Astrocyte (in vitro differentiated cells and primary cell): ENCODE results near the gene ITGB8. TPM values are rescaled to one million over a fixed set of nuclear protein-coding genes. Genes with fewer than 3 reads are reported as not detected.

Experiments
- DNase-seq: peaks from one replicate; pipeline ENCODE4 v3.0.0-alpha.2; 2010; ENCODE audit warnings: low read depth
- FAIRE-seq: peaks from 2 replicates; lab custom pipeline; 2011; peaks lifted over from hg19 to GRCh38; lab: Jason Lieb, UNC
- H2AFZ ChIP-seq: 2 replicates; pipeline ENCODE4 v1.6.0; 2012; ENCODE audit warnings: low read depth, low read length, inconsistent platforms
- H3K27ac ChIP-seq: 2 replicates; pipeline ENCODE4 v1.5.1; 2011; ENCODE audit warnings: low read depth, low read length, inconsistent platforms
- H3K27me3 ChIP-seq: 2 replicates; pipeline ENCODE4 v1.6.0; 2011; ENCODE audit warnings: low read length, inconsistent platforms; ENCODE audit not compliant: insufficient read depth
- H3K36me3 ChIP-seq: 2 replicates; pipeline ENCODE4 v1.5.1; 2011; ENCODE audit warnings: low read length, inconsistent platforms; ENCODE audit not compliant: insufficient read depth
- H3K4me1 ChIP-seq: 2 replicates; pipeline ENCODE4 v1.5.1; 2011; ENCODE audit warnings: low read length, inconsistent platforms; ENCODE audit not compliant: insufficient read depth
- H3K4me2 ChIP-seq: 2 replicates; pipeline ENCODE4 v1.6.0; 2012; ENCODE audit warnings: low read length, inconsistent platforms
- H3K4me3 ChIP-seq: 2 replicates; pipeline ENCODE4 v1.5.1; 2011; ENCODE audit warnings: low read depth, mild to moderate bottlenecking, low read length, inconsistent platforms; ENCODE audit not compliant: insufficient read depth
- H3K79me2 ChIP-seq: 2 replicates; pipeline ENCODE4 v1.6.0; 2012; ENCODE audit warnings: mild to moderate bottlenecking, low read length, inconsistent platforms; ENCODE audit not compliant: insufficient read depth
- H3K9ac ChIP-seq: 2 replicates; pipeline ENCODE4 v1.6.0; 2012; ENCODE audit warnings: mild to moderate bottlenecking, low read length, inconsistent platforms
- H3K9me3 ChIP-seq: 2 replicates; pipeline ENCODE4 v1.5.1; 2012; ENCODE audit warnings: low read depth, mild to moderate bottlenecking, low read length, inconsistent platforms; ENCODE audit not compliant: insufficient read depth
- H4K20me1 ChIP-seq: 2 replicates; pipeline ENCODE4 v1.6.0; 2012; ENCODE audit warnings: low read length, inconsistent platforms; ENCODE audit not compliant: insufficient read depth
- H3K27ac Mint-ChIP-seq: one replicate; pipeline ENCODE4 v1.8.0; 2021; ENCODE audit warnings: mild to moderate bottlenecking, mixed read lengths; ENCODE audit not compliant: unreplicated experiment
- H3K27me3 Mint-ChIP-seq: one replicate; pipeline ENCODE4 v1.8.0; 2021; ENCODE audit warnings: low read depth, mixed read lengths; ENCODE audit not compliant: unreplicated experiment
- H3K36me3 Mint-ChIP-seq: one replicate; pipeline ENCODE4 v1.8.0; 2021; ENCODE audit warnings: low read depth, mixed read lengths; ENCODE audit not compliant: unreplicated experiment
- H3K4me1 Mint-ChIP-seq: one replicate; pipeline ENCODE4 v1.8.0; 2021; ENCODE audit warnings: low read depth, mixed read lengths; ENCODE audit not compliant: unreplicated experiment
- H3K4me3 Mint-ChIP-seq: one replicate; pipeline ENCODE4 v1.8.0; 2021; ENCODE audit warnings: mild to moderate bottlenecking, moderate library complexity, mixed read lengths; ENCODE audit not compliant: unreplicated experiment
- H3K9me3 Mint-ChIP-seq: one replicate; pipeline ENCODE4 v1.8.0; 2021; ENCODE audit warnings: mild to moderate bottlenecking, mixed read lengths; ENCODE audit not compliant: unreplicated experiment
- EZH2 ChIP-seq: IDR thresholded peaks from 2 replicates; pipeline ENCODE4 v1.6.1; 2012; ENCODE audit warnings: mild to moderate bottlenecking, low read length, inconsistent platforms; ENCODE audit not compliant: insufficient read depth
- total RNA-seq: library from RNA; stranded (reverse); gene quantifications from 2 replicates; pipeline ENCODE4 v1.2.1, GENCODE V29; 2021
- TF ChIP-seq, protein P1 (sequence below): IDR thresholded peaks from 2 replicates; pipeline ENCODE4 v1.5.1; 2011; ENCODE audit warnings: low read depth, mild to moderate bottlenecking, inconsistent platforms, low read length, moderate library complexity; ENCODE audit not compliant: insufficient read depth

The ITGB8 gene
- total RNA-seq, 1 donor from 2014 or later = 10.8 TPM

DNA sequence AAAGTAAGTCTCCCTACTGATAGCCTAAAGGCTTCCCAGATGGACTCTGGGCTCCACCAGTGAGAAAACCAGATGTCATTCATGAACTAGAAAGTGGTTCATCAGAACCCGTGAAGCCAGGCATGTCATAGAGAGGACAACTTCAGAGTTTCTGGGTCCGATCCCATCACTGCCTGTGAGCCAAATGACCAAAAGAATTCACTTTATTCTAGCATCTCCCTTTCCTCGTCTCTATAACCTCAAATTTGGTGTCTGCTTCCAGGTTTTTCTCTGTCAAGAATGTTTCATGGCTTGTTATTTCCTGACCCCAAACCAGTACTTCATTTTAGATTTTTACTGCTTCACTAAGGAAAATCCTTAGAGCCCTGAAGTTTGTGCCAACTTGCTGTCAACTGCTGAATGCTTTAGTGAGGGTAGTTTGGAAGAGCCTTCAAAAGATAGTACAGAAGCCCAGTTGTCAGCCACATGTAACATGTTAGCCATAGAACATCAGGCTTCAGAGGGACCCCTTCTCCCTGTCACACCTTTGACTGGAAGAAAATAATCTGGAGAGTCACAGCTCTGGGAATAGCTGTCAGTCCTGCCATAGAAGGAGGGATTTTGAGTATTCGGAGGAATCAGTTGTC is 34.0 kb downstream of the ITGB8 start:
- no peaks in the 10 kb centered on the region for H4K20me1 ChIP-seq
- no peaks in the 10 kb centered on the region for H3K4me1 ChIP-seq
- Mint-ChIP-seq H3K27ac (no peak overlapping the region), H3K4me1 (peaks cover 7% of the 10 kb centered on the region), H3K9me3 (no peaks in the 10 kb centered on the region), H3K4me3 (no peak overlapping the region), H3K36me3 (no peaks in the 10 kb centered on the region), H3K27me3 (no peaks in the 10 kb centered on the region)
- DNase-seq = no peak
- H3K4me2 ChIP-seq = no peak overlapping the region
- no peak overlapping the region for H3K9ac ChIP-seq
- no peak for FAIRE-seq
- H2AFZ ChIP-seq = no peak overlapping the region
- H3K79me2 ChIP-seq = peaks cover 10% of the 10 kb centered on the region
- H3K4me3 ChIP-seq = no peak overlapping the region
- no peak overlapping the region for H3K27ac ChIP-seq
- peaks cover 15% of the 10 kb centered on the region for H3K36me3 ChIP-seq
- no peak for TF ChIP-seq EZH2
- TF ChIP-seq, protein P1, sequence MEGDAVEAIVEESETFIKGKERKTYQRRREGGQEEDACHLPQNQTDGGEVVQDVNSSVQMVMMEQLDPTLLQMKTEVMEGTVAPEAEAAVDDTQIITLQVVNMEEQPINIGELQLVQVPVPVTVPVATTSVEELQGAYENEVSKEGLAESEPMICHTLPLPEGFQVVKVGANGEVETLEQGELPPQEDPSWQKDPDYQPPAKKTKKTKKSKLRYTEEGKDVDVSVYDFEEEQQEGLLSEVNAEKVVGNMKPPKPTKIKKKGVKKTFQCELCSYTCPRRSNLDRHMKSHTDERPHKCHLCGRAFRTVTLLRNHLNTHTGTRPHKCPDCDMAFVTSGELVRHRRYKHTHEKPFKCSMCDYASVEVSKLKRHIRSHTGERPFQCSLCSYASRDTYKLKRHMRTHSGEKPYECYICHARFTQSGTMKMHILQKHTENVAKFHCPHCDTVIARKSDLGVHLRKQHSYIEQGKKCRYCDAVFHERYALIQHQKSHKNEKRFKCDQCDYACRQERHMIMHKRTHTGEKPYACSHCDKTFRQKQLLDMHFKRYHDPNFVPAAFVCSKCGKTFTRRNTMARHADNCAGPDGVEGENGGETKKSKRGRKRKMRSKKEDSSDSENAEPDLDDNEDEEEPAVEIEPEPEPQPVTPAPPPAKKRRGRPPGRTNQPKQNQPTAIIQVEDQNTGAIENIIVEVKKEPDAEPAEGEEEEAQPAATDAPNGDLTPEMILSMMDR = no peak
- H3K27me3 ChIP-seq = no peaks in the 10 kb centered on the region
- no peaks in the 10 kb centered on the region for H3K9me3 ChIP-seq

DNA sequence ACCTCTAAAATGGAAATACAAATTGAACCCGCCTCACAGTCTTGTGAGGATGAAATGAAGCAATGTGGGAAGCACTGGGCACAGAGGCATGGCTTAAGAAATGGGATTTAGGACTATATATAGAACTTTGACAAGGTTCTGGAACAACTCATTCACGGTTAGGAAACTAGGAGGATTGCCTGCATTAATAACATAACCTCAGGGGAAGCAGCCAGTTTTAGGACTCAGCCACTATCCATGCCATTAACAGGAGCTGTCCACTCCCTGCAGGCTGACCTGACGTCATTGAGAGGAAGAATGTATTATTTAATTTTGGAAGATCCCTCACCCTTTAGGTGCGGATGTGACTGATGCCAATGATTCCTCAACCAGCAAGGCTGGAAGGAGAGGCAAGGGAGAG is 34.8 kb downstream of the ITGB8 start:
- no peak overlapping the region for H3K4me3 ChIP-seq
- H4K20me1 ChIP-seq = no peaks in the 10 kb centered on the region
- no peaks in the 10 kb centered on the region for H3K9me3 ChIP-seq
- H3K4me1 Mint-ChIP-seq = peaks cover 3% of the 10 kb centered on the region
- H3K27ac ChIP-seq = no peak overlapping the region
- no peak for TF ChIP-seq EZH2
- TF ChIP-seq, protein P1 = no peak
- H3K27me3 ChIP-seq = no peaks in the 10 kb centered on the region
- FAIRE-seq (no peak), DNase-seq (no peak)
- no peak overlapping the region for H3K4me3 Mint-ChIP-seq
- H3K36me3 Mint-ChIP-seq = no peaks in the 10 kb centered on the region
- no peak overlapping the region for H2AFZ ChIP-seq
- no peaks in the 10 kb centered on the region for H3K4me1 ChIP-seq
- no peaks in the 10 kb centered on the region for H3K27me3 Mint-ChIP-seq
- no peak overlapping the region for H3K4me2 ChIP-seq
- peaks cover 7% of the 10 kb centered on the region for H3K79me2 ChIP-seq
- H3K9me3 Mint-ChIP-seq = no peaks in the 10 kb centered on the region
- H3K36me3 ChIP-seq = peaks cover 15% of the 10 kb centered on the region
- no peak overlapping the region for H3K27ac Mint-ChIP-seq
- H3K9ac ChIP-seq = no peak overlapping the region

DNA sequence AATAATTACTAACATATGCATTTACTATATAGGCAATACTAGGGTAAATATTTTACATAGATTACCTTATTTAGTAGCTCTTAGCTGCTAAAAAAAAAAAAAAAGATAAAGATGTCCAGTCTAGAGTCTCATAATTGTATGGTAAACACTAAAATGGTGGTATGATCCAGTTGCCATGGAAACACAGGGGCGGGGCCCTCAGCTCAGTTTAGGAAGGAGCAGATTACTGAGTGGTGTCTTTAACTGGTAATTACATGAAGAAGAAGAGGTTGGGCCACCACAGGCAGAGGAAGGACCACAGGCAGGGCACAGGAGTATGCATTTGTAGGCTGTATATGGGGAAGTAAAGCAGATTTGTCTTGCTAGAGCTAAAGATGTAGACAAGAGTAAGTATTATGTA is 43.7 kb downstream of the ITGB8 start:
- Histone ChIP-seq H2AFZ (no peak overlapping the region), H3K9ac (no peak overlapping the region), H3K4me2 (no peak overlapping the region), H3K4me3 (no peak overlapping the region), H3K4me1 (no peaks in the 10 kb centered on the region), H3K27ac (no peak overlapping the region), H3K79me2 (no peaks in the 10 kb centered on the region), H3K9me3 (no peaks in the 10 kb centered on the region), H4K20me1 (no peaks in the 10 kb centered on the region), H3K36me3 (peaks cover 5% of the 10 kb centered on the region), H3K27me3 (no peaks in the 10 kb centered on the region)
- no peak for TF ChIP-seq EZH2
- TF ChIP-seq, protein P1 = no peak
- H3K4me1 Mint-ChIP-seq = no peaks in the 10 kb centered on the region
- no peaks in the 10 kb centered on the region for H3K36me3 Mint-ChIP-seq
- FAIRE-seq (no peak), DNase-seq (no peak)
- H3K27me3 Mint-ChIP-seq = no peaks in the 10 kb centered on the region
- no peak overlapping the region for H3K27ac Mint-ChIP-seq
- no peaks in the 10 kb centered on the region for H3K9me3 Mint-ChIP-seq
- H3K4me3 Mint-ChIP-seq = no peak overlapping the region
